Natural killer cell treated with Interleukin-12 subunit alpha and Interleukin-12 subunit beta and Interleukin-15 and Interleukin-18, amount 100 ng/mL, for 72 hours (primary cell): ENCODE data around the gene MYO5C. TPM values are rescaled to one million over a fixed set of nuclear protein-coding genes. Genes with fewer than 3 reads are reported as not detected.
A peak's percentile ranks its signal among the peaks of the same experiment; 100 is the strongest.

Experiments
- ATAC-seq, 2 donors: fragments of 150-1000 bp; cut with Tn5 transposase in 1 of 2; sonication (Bioruptor Pico), chemical (Tn5 transposase) in 1 of 2; 2 replicates each; pipeline ENCODE4 v1.10.0; 2021
- DNase-seq: peaks from one replicate; pipeline ENCODE4 v3.0.0; 2022; ENCODE audit warnings: low spot score
- H3K27ac Mint-ChIP-seq, 2 donors: 1 replicate in 1 of 2; 2 replicates in 1 of 2; pipeline ENCODE4 v1.8.0; 2022; ENCODE audit warnings: mixed read lengths in 2 of 2, mild to moderate bottlenecking in 1 of 2, moderate library complexity in 1 of 2
- H3K27me3 Mint-ChIP-seq, 2 donors: 1 replicate in 1 of 2; 2 replicates in 1 of 2; pipeline ENCODE4 v1.8.0; 2022; ENCODE audit warnings: mixed read lengths in 2 of 2
- H3K36me3 Mint-ChIP-seq: one replicate; pipeline ENCODE4 v1.8.0; 2022; ENCODE audit warnings: mixed read lengths
- H3K4me1 Mint-ChIP-seq, 2 donors: 1 replicate in 1 of 2; 2 replicates in 1 of 2; pipeline ENCODE4 v1.8.0; 2022; ENCODE audit warnings: low read depth in 2 of 2, mixed read lengths in 2 of 2, mild to moderate bottlenecking in 1 of 2
- H3K4me3 Mint-ChIP-seq: one replicate; pipeline ENCODE4 v1.8.0; 2022; ENCODE audit warnings: mixed read lengths
- H3K9me3 Mint-ChIP-seq: 2 replicates; pipeline ENCODE4 v1.8.0; 2022; ENCODE audit warnings: mixed read lengths
- total RNA-seq, 2 donors: library from RNA; stranded (reverse); gene quantifications; one replicate each; pipeline ENCODE4 v1.2.3, GENCODE V29; 2022

The MYO5C gene
- total RNA-seq, 2 donors from 2014 or later: 0.42 to 0.45 TPM

DNA sequence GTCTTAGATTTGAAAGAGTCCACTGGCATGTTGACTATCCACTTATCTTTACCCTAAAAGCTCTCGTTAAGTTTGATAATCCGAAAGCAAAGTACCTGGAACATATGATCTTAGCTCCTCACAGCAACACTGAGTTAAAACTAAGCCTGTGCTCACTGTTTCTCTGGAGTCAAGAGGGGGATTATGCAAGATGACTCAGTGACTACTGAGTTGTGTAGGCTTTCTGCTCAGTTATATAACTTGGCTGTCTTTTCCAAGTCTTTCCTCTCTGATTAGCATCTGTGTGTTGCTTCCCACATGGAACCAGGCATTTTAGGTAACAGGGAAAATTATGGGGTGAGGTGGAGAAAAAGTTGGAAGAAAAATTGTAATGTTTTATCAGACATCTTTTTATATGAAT lies 31.2 kb upstream of the MYO5C start:
- DNase-seq (no peak), ATAC-seq (no peak)
- Mint-ChIP-seq H3K4me1 (peaks cover 7 to 8% of the 10 kb centered on the region in 2 donors), H3K4me3 (no peak overlapping the region), H3K27me3 (no peaks in the 10 kb centered on the region), H3K9me3 (no peaks in the 10 kb centered on the region), H3K27ac (no peak overlapping the region), H3K36me3 (peaks cover 24% of the 10 kb centered on the region)

DNA sequence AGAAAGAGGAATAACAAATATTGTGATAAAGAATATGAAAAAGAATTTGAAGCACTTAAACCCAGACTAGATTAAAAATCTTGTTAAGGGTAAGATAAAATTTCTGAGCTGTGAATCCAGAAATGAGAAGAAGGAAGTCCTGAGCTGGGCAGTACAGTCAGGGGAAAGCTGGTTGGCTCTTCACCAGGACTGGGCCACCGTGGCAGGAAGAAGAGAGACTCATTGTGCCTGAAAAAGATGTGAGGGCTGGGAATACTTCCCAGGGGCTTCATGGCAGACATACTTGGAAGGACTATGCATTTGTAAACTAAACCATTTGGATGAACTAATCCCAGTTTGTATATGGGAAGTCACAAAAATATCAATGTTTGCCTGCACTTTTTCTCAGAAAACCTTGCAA lies 28.5 kb upstream of the MYO5C start:
- Mint-ChIP-seq H3K36me3 (peaks cover 30% of the 10 kb centered on the region), H3K27me3 (no peaks in the 10 kb centered on the region), H3K27ac (no peak overlapping the region), H3K9me3 (no peaks in the 10 kb centered on the region), H3K4me3 (no peak overlapping the region), H3K4me1 (no peaks in the 10 kb centered on the region)
- no peak for DNase-seq
- ATAC-seq: no peak

DNA sequence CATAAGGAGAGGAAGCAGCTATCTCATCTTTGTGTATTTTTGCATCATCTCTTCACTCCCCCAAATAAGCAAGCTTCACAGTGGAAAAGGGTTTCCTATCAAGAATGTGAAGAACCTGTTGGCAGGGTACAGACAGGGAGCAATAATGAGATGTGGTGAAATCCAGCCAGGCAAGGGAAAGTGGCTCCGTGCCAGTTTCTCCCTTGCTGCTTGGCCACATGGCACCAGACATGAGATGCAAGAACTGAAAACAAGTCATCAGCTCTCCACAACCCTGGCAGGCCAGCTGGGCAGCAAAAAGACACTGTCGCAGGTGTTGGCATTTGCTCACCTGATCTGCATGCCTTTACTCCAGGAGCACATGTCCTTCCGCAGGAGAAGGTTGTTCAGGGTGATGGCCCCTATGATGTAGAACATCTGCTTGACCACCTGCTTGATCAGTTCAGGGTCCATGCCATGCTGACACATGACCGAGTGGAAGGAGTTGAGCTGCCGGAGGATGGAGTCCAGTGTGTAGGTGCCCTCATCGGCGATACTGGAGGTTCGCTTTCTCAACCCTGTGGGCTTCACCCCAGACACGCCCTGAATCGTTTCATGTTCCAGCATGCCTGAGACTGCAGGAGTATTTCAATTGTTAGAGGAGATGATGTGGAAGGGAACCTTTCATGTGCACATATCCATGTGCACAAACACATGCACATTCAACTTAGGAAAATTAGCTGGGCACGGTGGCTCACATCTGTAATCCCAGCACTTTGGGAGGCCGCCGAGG lies 23.3 kb upstream of the MYO5C start:
- Mint-ChIP-seq H3K9me3 (no peaks in the 10 kb centered on the region), H3K4me3 (no peak overlapping the region), H3K27ac (no peak overlapping the region), H3K36me3 (peaks cover 16% of the 10 kb centered on the region), H3K27me3 (no peaks in the 10 kb centered on the region), H3K4me1 (no peaks in the 10 kb centered on the region)
- DNase-seq (no peak), ATAC-seq (no peak)

DNA sequence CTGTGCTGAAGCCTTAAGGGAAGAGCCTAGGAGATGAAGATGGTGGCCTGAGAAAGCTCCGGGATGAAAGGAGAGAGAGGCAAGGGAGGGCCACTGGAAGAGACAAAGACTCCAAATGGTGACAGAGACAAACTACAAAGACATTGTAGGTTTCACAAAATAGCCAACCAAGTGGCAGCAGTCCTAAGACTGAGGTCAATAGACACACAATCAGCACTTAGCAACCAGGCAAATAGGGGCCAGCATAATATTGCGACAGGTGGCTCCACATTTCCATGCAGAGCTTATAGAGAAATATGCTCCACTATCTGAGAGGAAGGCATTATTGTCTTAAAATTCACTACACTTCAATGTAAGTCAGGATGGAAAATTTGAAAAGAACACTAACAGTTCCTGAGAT lies 22.1 kb upstream of the MYO5C start:
- Mint-ChIP-seq H3K27me3 (no peaks in the 10 kb centered on the region), H3K36me3 (peaks cover 22% of the 10 kb centered on the region), H3K9me3 (no peaks in the 10 kb centered on the region), H3K4me3 (no peak overlapping the region), H3K27ac (no peak overlapping the region), H3K4me1 (no peaks in the 10 kb centered on the region)
- ATAC-seq: no peak
- no peak for DNase-seq

DNA sequence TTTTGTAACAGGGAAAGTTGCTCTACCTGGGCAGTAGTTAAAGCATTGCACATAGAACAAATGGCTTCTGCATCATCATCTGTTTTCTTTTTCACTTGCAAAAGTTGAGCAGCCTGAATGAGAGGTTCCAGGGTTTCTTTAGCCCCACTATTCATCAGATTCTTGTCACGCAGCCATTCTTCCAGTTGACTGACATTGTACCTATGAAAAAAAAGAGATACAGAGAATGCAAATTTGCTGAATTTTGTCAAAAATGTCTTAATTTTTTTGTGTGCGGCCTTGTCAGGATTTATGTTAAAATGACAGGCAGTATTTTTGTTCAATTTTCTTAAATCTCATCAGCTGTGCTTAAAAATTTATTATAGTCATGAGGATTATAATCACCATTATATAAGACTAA lies 21.4 kb upstream of the MYO5C start:
- Mint-ChIP-seq H3K4me1 (no peaks in the 10 kb centered on the region), H3K9me3 (no peaks in the 10 kb centered on the region), H3K4me3 (no peak overlapping the region), H3K36me3 (peaks cover 22% of the 10 kb centered on the region), H3K27ac (no peak overlapping the region), H3K27me3 (no peaks in the 10 kb centered on the region)
- DNase-seq (no peak), ATAC-seq (no peak)

DNA sequence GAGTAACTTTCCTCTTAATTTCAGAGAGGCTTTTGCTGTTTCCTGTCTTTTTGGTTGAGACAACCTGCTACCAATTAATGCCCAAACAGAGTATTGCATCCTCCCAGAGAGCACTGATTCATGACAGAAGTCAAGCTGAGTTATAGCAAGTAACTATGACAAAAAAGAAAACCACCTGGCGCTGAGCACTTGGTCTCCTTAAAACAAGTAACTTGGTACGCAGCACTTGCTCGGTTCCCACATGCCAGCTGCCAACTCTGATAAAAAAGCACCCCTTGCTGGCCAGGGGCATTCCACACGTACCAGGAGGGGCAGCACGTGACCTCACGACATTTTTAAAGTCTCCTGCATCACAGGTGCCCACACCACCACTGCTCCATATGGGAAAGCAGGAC lies 13.5 kb upstream of the MYO5C start:
- H3K9me3 Mint-ChIP-seq: no peaks in the 10 kb centered on the region
- H3K36me3 Mint-ChIP-seq: peaks cover 14% of the 10 kb centered on the region
- H3K27me3 Mint-ChIP-seq: no peaks in the 10 kb centered on the region
- peaks cover under 1 to 6% of the 10 kb centered on the region in 2 donors for H3K4me1 Mint-ChIP-seq
- no peak overlapping the region for H3K4me3 Mint-ChIP-seq
- no peak overlapping the region for H3K27ac Mint-ChIP-seq
- no peak for ATAC-seq
- no peak for DNase-seq

DNA sequence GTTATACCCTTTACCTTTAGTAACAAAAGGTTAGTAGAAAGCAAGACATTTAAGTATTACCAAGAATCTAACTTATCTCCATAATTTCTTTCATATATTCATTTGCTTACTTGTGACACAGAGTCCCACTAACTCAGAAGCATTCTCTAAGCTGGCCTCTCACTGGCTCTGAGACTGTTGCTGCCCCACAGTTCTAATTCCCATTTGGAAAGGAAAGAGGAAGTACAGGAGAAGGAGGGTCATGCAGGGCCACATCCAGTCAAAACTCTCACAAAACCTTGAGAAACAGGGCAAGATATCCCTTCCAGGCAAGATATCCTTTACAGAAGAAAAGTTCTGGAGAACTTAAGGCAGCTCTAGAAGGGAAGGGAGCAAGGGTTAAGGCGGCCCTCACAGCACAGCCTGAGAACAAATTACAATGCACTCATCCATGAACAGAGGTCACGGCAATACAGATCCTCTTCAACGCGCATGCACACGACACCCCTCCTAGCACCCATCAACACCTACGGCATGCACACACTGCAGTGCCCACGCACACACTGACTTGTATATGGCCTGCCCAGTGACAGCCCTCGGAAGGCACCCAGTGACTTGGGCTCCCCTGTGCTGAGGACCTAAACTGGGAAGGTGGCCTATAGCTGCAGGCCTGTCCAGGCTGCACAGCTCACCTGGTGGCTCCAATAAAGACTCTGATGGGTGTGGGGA lies 13.0 kb upstream of the MYO5C start:
- ATAC-seq: peak; percentile 27 to 61
- H3K9me3 Mint-ChIP-seq: no peaks in the 10 kb centered on the region

DNA sequence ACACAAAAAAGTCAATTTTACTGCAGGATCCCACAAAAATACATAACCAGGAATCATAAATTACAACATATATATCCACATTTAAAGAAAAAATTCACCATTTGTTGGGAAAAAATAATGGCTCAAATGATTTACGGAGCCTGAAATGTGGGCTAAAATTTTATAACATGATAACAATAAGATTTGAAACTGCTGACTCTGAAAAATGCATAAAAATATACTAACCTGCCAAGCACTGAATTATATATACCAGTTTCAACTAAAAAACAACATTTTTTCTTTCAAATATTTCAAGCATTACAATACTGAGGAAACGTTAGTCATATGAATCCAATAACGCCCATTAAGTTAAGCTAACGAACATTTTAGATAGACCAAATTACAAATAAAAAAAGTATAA lies 12.2 kb upstream of the MYO5C start:
- no peaks in the 10 kb centered on the region for H3K27me3 Mint-ChIP-seq
- no peak for DNase-seq
- peaks cover 5 to 9% of the 10 kb centered on the region in 2 donors for H3K4me1 Mint-ChIP-seq
- H3K27ac Mint-ChIP-seq: no peak overlapping the region
- H3K36me3 Mint-ChIP-seq: peaks cover 5% of the 10 kb centered on the region
- no peaks in the 10 kb centered on the region for H3K9me3 Mint-ChIP-seq
- ATAC-seq: no peak
- H3K4me3 Mint-ChIP-seq: no peak overlapping the region

More for the DNA sequence above, 13.0 kb upstream of the MYO5C start:
- H3K36me3 Mint-ChIP-seq: peaks cover 12% of the 10 kb centered on the region
- H3K4me3 Mint-ChIP-seq: no peak overlapping the region
- no peak for DNase-seq
- H3K4me1 Mint-ChIP-seq: peaks cover 5 to 9% of the 10 kb centered on the region in 2 donors
- H3K27me3 Mint-ChIP-seq: no peaks in the 10 kb centered on the region
- H3K27ac Mint-ChIP-seq: no peak overlapping the region

DNA sequence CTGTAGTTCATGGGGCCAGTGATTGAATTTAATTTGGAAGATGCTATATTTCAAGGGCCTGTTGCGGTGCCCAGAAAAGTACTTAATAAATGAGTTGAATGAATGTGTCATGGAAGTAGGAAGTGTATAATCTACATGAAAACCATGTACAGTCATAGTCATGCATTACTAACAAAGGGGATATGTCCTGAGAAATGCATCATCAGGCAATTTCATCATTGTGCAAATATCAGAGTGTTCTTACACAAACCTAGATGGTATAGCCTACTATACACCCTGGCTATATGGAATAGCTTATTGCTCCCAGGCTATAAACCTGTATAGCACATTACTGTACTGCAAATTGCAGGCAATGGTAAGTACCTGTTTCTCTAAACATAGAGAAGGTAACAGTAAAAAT lies 10.7 kb upstream of the MYO5C start:
- DNase-seq (no peak), ATAC-seq (no peak)
- H3K4me1 Mint-ChIP-seq: peaks cover 5 to 9% of the 10 kb centered on the region in 2 donors
- H3K9me3 Mint-ChIP-seq: no peaks in the 10 kb centered on the region
- H3K36me3 Mint-ChIP-seq: peaks cover 5% of the 10 kb centered on the region
- H3K27ac Mint-ChIP-seq: no peak overlapping the region
- no peak overlapping the region for H3K4me3 Mint-ChIP-seq
- no peaks in the 10 kb centered on the region for H3K27me3 Mint-ChIP-seq

DNA sequence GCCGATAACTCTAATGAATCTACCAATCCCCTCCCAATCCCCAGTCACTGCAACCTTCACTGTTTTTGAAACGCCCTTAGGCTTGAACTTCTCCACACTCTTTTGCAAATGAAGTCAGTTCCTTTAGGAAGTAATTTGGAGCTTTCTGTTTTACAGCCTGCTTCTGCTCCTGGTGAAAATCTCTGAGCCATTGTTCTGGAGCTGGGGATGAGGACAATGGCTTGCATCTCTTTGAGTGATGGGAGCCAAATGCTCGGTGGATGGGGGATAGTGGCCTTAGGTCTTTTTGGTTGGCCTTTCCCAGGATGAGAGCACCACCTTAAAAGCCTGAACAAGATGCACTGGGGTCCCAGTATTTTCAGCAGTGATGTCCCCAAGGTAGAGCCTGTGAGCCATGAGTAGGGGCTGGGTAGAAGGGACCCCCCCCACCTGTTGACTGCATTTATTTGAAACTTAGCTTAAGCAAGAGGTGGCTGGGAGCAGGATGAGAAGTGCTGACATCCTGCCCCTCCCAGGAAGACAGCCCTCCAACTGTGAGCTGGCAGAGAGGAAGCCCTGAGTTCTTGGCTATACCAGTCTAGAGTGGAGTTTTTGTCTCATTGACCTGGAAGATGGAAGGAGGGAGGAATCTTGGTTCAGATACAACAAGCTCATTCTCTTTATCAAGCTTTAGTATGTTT lies 7.6 kb upstream of the MYO5C start:
- Mint-ChIP-seq H3K36me3 (no peaks in the 10 kb centered on the region), H3K27me3 (peaks cover 0 to 3% of the 10 kb centered on the region in 2 donors), H3K27ac (no peak overlapping the region), H3K9me3 (no peaks in the 10 kb centered on the region), H3K4me1 (peaks cover 5 to 9% of the 10 kb centered on the region in 2 donors), H3K4me3 (no peak overlapping the region)
- ATAC-seq (no peak), DNase-seq (no peak)

DNA sequence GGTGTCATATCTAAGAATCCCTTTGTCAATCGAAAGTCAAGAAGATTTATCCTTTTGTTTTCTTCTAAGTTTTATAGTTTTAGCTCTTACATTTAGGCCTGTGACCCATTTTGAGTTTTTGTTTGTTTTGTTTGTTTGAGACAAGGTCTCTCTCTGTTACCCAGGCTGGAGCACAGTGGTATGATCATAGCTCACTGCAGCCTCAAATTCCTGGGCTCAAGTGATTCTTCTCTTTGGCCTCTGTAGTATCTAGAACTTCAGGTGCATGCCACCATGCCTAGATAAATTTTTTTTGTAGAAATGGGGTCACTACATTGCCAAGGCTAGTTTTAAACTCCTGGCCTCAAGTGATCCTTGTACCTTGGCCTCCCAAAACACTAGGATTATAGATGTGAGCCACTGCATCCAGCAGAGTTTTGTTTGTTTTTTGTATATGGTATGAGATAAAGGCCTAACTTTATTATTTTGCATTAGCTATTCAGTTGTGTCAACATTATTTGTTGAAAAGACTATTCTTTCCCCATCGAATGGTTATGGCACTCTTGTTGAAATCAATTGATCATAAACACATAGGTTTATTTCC lies 5.8 kb upstream of the MYO5C start:
- DNase-seq (no peak), ATAC-seq (no peak)
- Mint-ChIP-seq H3K4me1 (peaks cover 5 to 9% of the 10 kb centered on the region in 2 donors), H3K4me3 (no peak overlapping the region), H3K36me3 (no peaks in the 10 kb centered on the region), H3K9me3 (no peaks in the 10 kb centered on the region), H3K27ac (no peak overlapping the region), H3K27me3 (peaks cover 4 to 6% of the 10 kb centered on the region in 2 donors)

DNA sequence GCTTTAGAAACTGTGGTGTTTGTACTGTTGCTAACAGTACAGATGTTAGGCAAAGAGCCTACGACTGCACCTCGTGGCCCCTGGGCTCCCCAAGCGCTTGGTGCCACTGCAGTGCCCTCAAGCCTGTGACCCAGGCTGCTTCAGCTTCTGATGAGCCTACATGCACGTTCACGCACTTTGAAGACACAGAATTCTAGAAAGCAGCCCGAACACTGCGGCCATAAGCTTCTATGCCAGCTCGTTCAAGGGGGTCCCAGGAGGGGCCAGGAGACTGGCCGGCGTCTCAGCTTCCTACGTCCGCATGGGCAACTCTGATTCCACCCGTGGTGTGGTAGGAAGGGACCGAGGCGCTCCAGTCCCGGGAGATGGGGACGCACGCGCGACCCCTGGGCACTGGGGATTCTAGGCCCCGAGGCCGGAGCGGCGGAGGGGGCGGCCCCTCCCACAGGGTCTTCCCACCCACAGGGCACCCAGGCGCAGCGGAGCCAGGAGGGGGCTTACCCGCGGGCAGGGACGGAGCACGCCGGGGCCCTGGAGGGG lies 653 bp downstream of the MYO5C start:
- H3K4me3 Mint-ChIP-seq: no peak overlapping the region
- H3K36me3 Mint-ChIP-seq: no peaks in the 10 kb centered on the region
- peaks cover 26 to 34% of the 10 kb centered on the region in 2 donors for H3K27me3 Mint-ChIP-seq
- DNase-seq (no peak), ATAC-seq (peak; percentile 21 to 40)
- H3K4me1 Mint-ChIP-seq: no peaks in the 10 kb centered on the region
- H3K27ac Mint-ChIP-seq: no peak overlapping the region
- H3K9me3 Mint-ChIP-seq: no peaks in the 10 kb centered on the region

DNA sequence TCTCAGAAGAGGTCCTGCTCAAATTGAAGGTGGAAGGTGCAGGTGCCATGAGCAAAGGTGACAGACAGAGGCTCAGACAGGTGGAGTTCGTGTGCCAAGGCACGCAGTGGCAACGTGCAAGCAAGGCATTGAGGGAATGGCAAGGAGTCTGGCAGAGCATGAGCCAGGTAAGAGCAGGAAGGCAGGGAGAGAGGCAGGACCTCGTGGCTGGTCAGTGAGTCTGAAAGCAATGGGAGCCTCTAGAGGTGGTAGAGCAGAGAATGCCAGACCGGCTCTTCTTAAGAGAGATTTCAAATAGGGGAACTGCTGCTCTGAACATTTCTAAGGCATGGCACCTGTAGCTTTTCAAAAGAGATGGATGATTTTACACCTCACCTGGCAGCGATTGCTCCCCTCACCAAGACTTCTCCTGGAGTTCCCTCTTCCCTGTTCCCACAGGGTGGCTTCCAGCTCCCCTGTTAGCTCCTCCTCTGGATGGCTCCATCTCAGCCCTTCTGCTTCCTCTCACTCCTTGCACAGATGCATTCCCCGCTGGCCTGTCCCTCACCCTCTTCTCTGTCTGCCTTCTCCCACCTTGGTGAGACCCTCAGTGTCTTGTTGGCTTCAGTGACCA lies 2.7 kb downstream of the MYO5C start:
- H3K27ac Mint-ChIP-seq: no peak overlapping the region
- no peaks in the 10 kb centered on the region for H3K4me1 Mint-ChIP-seq
- no peak overlapping the region for H3K4me3 Mint-ChIP-seq
- H3K36me3 Mint-ChIP-seq: no peaks in the 10 kb centered on the region
- no peak for DNase-seq
- ATAC-seq: no peak
- no peaks in the 10 kb centered on the region for H3K9me3 Mint-ChIP-seq
- peaks cover 23 to 34% of the 10 kb centered on the region in 2 donors for H3K27me3 Mint-ChIP-seq
